Neural cell (in vitro differentiated cells): Measurements from ENCODE around the gene C3orf70.

ENCODE experiments used
- CTCF ChIP-seq: fragments of 450-650 bp; IDR thresholded peaks from 2 replicates; pipeline ENCODE4 v1.5.1; 2014; ENCODE audit warnings: antibody characterized with exemption, mild to moderate bottlenecking, moderate library complexity; ENCODE audit not compliant: poor library complexity, severe bottlenecking
- EZH2 ChIP-seq: fragments of 200-600, 300-800 bp; shearing (Covaris generic), sonication (generic); IDR thresholded peaks from 2 replicates; pipeline ENCODE4 v1.6.1; 2014; ENCODE audit warnings: antibody characterized with exemption, low read length, borderline replicate concordance, mild to moderate bottlenecking; ENCODE audit not compliant: insufficient read depth, poor library complexity, severe bottlenecking
- MXI1 ChIP-seq: fragments of 450-650 bp; conservative IDR thresholded peaks from 2 replicates; pipeline ENCODE4 v1.6.1; 2014; ENCODE audit warnings: antibody characterized with exemption, mild to moderate bottlenecking; ENCODE audit not compliant: poor library complexity, severe bottlenecking
- RAD21 ChIP-seq: fragments of 450-650 bp; conservative IDR thresholded peaks from 2 replicates; pipeline ENCODE4 v1.6.1; 2014; ENCODE audit warnings: antibody characterized with exemption, mild to moderate bottlenecking, moderate library complexity
- TAF1 ChIP-seq: IDR thresholded peaks from 2 replicates; pipeline ENCODE4 v1.6.1; 2012; ENCODE audit warnings: low read depth

GRCh38 chr3:185150561-185150960 is 2.3 kb downstream of the C3orf70 start:
- TF ChIP-seq EZH2 (no peak), CTCF (no peak), TAF1 (no peak), MXI1 (no peak), RAD21 (no peak)
